ENCODE results near the gene ZNF740. TPM values are rescaled to one million over a fixed set of nuclear protein-coding genes. Genes with fewer than 3 reads are reported as not detected.
A peak's percentile ranks its signal among the peaks of the same experiment; 100 is the strongest.

ZNF740 gene
- total RNA-seq, result 10 to 100 TPM in 3 of 5 donors, 1 to 10 TPM in 2; 4.1 to 37.5 (median 10.3) TPM
- polyA plus RNA-seq, result 1 to 10 TPM; 4.0 to 4.9 (median 4.1) TPM
- long read RNA-seq, donor 1, full-length matches to known transcripts, result 1 of 1 reads
- long read RNA-seq, donor 1, partial matches to known transcripts, result 0 of 1 reads
- long read RNA-seq, donor 1, other reads (novel, unspliced or antisense), result 0 of 1 reads
- long read RNA-seq, donor 2, full-length matches to known transcripts, result 4 of 4 reads
- long read RNA-seq, donor 2, partial matches to known transcripts, result 0 of 4 reads
- long read RNA-seq, donor 2, other reads (novel, unspliced or antisense), result 0 of 4 reads
- long read RNA-seq, donor 3, result 0 reads
- long read RNA-seq, donor 4, result 0 reads
- long read RNA-seq, donor 5, result 0 reads
- long read RNA-seq, donor 6, result 0 reads
- long read RNA-seq, donor 7, full-length matches to known transcripts, result 1 of 1 reads
- long read RNA-seq, donor 7, partial matches to known transcripts, result 0 of 1 reads
- long read RNA-seq, donor 7, other reads (novel, unspliced or antisense), result 0 of 1 reads
- long read RNA-seq, donor 8, full-length matches to known transcripts, result 1 of 1 reads
- long read RNA-seq, donor 8, partial matches to known transcripts, result 0 of 1 reads
- long read RNA-seq, donor 8, other reads (novel, unspliced or antisense), result 0 of 1 reads
- long read RNA-seq, donor 9, full-length matches to known transcripts, result 1 of 1 reads
- long read RNA-seq, donor 9, partial matches to known transcripts, result 0 of 1 reads
- long read RNA-seq, donor 9, other reads (novel, unspliced or antisense), result 0 of 1 reads
- long read RNA-seq, donor 10, result 0 reads

GRCh38 chr12:53180220-53180930 lies at the start of gene ZNF740, which contains the start of gene CSAD:
TSS of gene ZNF740 (plus strand) at chr12:53180722. CDS start at chr12:53181984, 1,262 bp downstream.
TSS of gene CSAD (minus strand) at chr12:53180925. CDS start at chr12:53173470, 7,455 bp downstream.
- H3K27ac ChIP-seq, result peak within 1 kb of the TSS; percentile 94 to 99 (median 95)
- H3K9me3 ChIP-seq, result no peaks in the 10 kb centered on the region
- DNase-seq, result peak; percentile 97 to 99
- H3K4me3 ChIP-seq, result peak within 1 kb of the TSS; percentile 70 to 90 (median 84)
- WGBS, 5 donors, result 0 to 1% (median 0%) methylated on average over 28 to 70 of the region's 70 CpGs
- intact Hi-C loops (cut with DNase I; ENCODE audit: low total_unique reads), result no loop called here
- H3K27me3 ChIP-seq, result no peaks in the 10 kb centered on the region
- H3K36me3 ChIP-seq, result peaks cover 22 to 38% (median 37%) of the 10 kb centered on the region in 4 donors
- TF ChIP-seq POLR2A (IDR thresholded peaks at IDR 0.05) (peak in 1 of 4 donors; percentile 51), POLR2AphosphoS5 (IDR thresholded peaks at IDR 0.05) (peak; percentile 83 to 95 (median 85))
- TF ChIP-seq, protein P1, sequence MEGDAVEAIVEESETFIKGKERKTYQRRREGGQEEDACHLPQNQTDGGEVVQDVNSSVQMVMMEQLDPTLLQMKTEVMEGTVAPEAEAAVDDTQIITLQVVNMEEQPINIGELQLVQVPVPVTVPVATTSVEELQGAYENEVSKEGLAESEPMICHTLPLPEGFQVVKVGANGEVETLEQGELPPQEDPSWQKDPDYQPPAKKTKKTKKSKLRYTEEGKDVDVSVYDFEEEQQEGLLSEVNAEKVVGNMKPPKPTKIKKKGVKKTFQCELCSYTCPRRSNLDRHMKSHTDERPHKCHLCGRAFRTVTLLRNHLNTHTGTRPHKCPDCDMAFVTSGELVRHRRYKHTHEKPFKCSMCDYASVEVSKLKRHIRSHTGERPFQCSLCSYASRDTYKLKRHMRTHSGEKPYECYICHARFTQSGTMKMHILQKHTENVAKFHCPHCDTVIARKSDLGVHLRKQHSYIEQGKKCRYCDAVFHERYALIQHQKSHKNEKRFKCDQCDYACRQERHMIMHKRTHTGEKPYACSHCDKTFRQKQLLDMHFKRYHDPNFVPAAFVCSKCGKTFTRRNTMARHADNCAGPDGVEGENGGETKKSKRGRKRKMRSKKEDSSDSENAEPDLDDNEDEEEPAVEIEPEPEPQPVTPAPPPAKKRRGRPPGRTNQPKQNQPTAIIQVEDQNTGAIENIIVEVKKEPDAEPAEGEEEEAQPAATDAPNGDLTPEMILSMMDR (IDR thresholded peaks at IDR 0.05), result no peak
- peaks cover 27 to 60% (median 45%) of the 10 kb centered on the region in 4 donors for H3K4me1 ChIP-seq

DNA sequence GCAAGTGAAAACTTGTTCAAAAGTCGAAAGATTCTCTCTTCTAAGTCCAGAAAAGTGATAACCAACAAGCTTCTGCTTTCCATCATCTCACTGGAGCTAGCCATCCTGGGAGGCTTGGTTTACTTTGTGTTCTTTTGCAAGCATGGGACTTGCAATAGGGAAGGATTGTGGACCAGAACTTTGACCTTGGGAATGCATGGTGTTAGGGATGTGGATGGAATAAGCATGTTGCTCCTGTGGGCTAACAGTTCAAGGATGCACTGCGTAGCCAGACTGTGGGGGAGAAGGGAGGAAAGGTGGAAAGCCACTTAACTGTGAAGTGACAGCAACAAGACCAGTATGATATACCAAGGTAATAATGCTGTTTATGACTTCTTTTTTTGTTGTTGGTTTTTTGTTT lies 48.7 kb upstream of the ZNF740 start:
- Histone ChIP-seq H3K27ac (no peak overlapping the region), H3K4me1 (no peaks in the 10 kb centered on the region), H3K27me3 (peaks cover 0 to 6% (median 0%) of the 10 kb centered on the region in 3 donors), H3K36me3 (no peaks in the 10 kb centered on the region), H3K4me3 (no peak overlapping the region), H3K9me3 (peaks cover 0 to 7% (median 1%) of the 10 kb centered on the region in 4 donors)
- DNase-seq, result no peak
- WGBS, 5 donors, result 75 to 91% (median 87%) methylated on average over 2 of the region's 2 CpGs
- intact Hi-C loops (cut with DNase I; ENCODE audit: low total_unique reads), result no loop called here
- no peak for TF ChIP-seq EP300 (IDR thresholded peaks at IDR 0.05)
- TF ChIP-seq POLR2A (IDR thresholded peaks at IDR 0.05), result no peak
- TF ChIP-seq, protein P1 (IDR thresholded peaks at IDR 0.05), result no peak
- no peak for TF ChIP-seq POLR2AphosphoS5 (IDR thresholded peaks at IDR 0.05)

- WGBS, 5 donors, result 87 to 94% (median 92%) methylated on average over 3 of the region's 3 CpGs
- no peaks in the 10 kb centered on the region for H3K4me1 ChIP-seq
Observed at GRCh38 chr12:53133722-53134121, 46.8 kb upstream of the ZNF740 start.

More at GRCh38 chr12:53133722-53134121, 46.8 kb upstream of the ZNF740 start:
- no peak for DNase-seq
- TF ChIP-seq POLR2AphosphoS5 (IDR thresholded peaks at IDR 0.05) (no peak), EP300 (IDR thresholded peaks at IDR 0.05) (no peak)
- TF ChIP-seq, protein P1 (IDR thresholded peaks at IDR 0.05), result no peak
- intact Hi-C loops (cut with DNase I; ENCODE audit: low total_unique reads), result no loop called here
- H3K36me3 ChIP-seq, result no peaks in the 10 kb centered on the region
- H3K4me3 ChIP-seq, result no peak overlapping the region
- peaks cover 0 to 1% (median 0%) of the 10 kb centered on the region in 3 donors for H3K27me3 ChIP-seq
- H3K9me3 ChIP-seq, result peaks cover 0 to 13% (median 4%) of the 10 kb centered on the region in 4 donors
- no peak overlapping the region for H3K27ac ChIP-seq
